ENCODE data around the gene BAK1.
A peak's percentile ranks its signal among the peaks of the same experiment; 100 is the strongest.

BAK1 gene

DNA sequence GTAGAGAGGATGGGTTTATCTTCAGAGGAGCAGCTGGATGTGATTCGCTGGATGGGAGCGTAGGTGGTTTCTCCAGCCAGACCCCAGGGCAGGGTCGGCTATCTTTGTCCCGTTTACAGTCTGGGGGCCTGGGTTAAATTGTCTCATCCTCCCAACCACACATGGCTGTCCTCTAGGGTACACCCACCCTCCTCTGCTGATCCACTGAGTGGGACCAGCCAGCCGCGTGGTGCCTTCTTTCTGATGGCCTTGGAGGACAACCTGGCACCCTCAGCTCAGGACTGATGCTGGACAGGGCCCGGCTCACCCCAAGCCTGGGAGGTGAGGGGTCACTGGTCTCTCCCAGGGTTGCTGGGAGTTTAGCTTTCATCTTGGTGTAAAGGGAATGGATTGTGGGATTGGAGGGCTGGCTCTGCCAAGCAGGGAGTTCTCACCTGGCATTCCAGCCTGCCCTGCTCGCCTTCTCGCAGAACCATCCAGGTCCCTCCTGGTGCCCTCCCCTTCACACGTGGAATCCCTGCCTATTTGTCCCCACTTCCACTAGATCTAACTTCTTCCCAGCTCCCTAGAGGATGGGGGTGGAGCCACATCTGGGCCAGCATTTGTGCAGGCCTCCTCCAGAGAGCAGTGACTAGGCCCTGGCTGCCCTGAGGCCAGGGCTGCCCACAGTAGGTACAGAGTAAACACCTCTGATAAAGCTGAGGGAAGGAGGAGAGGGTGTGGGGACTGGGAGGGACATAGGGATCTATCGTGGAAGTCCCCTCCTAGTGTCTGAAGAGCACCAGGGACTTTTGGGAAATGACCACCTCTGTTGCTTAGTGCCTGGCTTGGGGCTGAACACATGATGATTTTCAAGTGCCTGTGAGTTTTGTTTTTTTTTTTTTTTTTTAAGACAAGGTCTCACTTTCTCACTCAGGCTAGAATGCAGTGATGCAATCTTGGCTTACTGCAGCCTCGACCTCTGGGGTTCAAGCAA, 42.7 kb upstream of the BAK1 start:
- TF ChIP-seq, protein P1, sequence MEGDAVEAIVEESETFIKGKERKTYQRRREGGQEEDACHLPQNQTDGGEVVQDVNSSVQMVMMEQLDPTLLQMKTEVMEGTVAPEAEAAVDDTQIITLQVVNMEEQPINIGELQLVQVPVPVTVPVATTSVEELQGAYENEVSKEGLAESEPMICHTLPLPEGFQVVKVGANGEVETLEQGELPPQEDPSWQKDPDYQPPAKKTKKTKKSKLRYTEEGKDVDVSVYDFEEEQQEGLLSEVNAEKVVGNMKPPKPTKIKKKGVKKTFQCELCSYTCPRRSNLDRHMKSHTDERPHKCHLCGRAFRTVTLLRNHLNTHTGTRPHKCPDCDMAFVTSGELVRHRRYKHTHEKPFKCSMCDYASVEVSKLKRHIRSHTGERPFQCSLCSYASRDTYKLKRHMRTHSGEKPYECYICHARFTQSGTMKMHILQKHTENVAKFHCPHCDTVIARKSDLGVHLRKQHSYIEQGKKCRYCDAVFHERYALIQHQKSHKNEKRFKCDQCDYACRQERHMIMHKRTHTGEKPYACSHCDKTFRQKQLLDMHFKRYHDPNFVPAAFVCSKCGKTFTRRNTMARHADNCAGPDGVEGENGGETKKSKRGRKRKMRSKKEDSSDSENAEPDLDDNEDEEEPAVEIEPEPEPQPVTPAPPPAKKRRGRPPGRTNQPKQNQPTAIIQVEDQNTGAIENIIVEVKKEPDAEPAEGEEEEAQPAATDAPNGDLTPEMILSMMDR (conservative IDR thresholded peaks at IDR 0.05; ENCODE audit: low read depth) = no peak
- peak overlapping the region; percentile 98 for H3K27ac ChIP-seq
- POLR2A ChIA-PET (ENCODE audit: low non-redundant PET) = interaction anchor here (0.7 to 1.5 kb wide), 2 partner anchors 9 to 11 kb away, joined by 3 to 5 read pairs; no protein-coding TSS in a partner anchor
- CTCF ChIA-PET = interaction anchor here (0.6 to 2.7 kb wide), 6 partner anchors 9 to 183 kb away, joined by 3 to 17 read pairs (median 4); no protein-coding TSS in a partner anchor
- DNase-seq (ENCODE audit: low spot score) = no peak

DNA sequence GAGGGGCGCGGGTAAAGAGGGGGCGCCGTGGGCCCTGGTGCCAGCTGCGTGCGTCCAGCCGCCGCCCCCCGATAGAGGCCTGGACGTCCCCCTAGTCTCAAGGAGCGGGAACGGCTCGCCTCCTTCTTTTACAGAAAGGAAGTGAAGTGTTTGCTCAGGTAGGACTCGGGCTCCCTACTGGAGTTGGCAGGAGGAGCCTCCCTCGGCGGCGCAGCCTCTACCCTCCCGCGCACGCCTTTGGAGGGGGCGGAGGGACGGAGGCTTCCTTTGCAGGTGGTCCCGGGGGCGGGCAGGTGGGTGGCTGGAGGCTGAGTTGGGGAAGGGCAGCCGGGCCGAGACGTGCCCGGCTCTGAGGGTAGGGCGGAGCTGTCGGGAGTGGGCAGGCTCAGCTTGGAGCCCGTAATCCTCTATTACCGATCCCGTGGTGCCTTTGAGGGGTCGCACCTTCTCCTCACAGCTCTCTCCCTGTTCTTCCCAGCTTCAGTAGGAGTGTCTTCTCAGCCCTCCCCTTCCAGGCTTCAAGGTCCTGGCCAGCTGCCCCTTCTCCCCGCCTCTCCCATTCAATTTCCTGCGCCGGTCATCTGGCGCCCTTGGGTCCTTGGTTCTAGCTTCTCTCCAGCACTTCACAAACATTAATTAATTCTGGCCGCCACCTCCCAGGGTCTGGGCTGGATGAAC, 41.8 kb upstream of the BAK1 start:
- H3K27ac ChIP-seq = peak overlapping the region; percentile 98
- TF ChIP-seq, protein P1 (conservative IDR thresholded peaks at IDR 0.05; ENCODE audit: low read depth) = no peak
- ChIA-PET POLR2A (ENCODE audit: low non-redundant PET) (interaction anchor here (0.7 to 1.5 kb wide), 3 partner anchors 8 to 32 kb away, joined by 3 to 6 read pairs (median 5); no protein-coding TSS in a partner anchor), CTCF (interaction anchor here (0.7 to 2.7 kb wide), 3 partner anchors 10 to 37 kb away, joined by 3 to 17 read pairs (median 4); no protein-coding TSS in a partner anchor)
- DNase-seq (ENCODE audit: low spot score) = no peak

DNA sequence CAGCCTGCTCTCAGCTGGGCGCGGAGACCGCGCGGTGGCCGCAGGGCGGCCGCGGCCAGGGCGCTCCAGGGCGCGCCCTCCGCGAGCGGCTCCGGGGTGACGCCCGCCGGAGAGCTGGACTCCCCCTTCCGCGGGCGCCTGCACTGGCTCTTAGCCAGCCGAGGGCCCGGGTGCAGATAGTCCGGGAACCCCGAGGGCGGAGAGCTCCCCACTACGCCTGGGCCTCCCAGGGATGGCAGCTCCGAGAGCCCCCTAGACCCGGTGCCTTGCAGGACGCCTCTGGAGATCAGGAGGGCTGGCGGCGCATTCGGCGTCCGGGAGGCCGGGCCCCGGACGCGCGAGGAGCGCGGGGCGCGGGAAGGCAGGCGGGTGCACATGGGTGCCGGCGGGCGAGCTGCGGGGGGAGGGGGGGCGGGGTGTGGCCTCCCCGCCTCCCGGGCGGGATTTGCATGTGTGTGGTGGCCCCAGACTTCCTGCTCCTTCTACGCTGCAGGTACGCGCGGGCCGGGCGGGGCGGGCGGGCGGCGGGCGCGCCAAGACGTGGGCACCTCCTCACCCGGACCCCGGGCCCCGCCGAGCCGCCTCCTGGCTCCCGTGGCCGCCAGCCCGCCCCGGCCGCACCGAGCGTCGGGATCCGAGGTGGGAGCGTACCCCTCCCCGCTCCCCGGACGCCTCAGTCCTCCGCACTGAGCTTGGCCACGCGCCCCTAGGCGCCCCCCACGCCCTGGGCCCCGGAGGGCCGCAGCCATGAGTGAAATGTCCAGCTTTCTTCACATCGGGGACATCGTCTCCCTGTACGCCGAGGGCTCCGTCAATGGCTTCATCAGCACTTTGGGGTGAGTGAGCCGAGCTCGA, 41.0 kb upstream of the BAK1 start, which contains the start of gene ITPR3:
Gene ITPR3, plus strand, starts transcription at position 467 of the 855 bp plus-strand sequence. Its CDS starts 281 bp downstream, at position 748.
- ChIA-PET POLR2A (ENCODE audit: low non-redundant PET) (interaction anchor here (0.5 to 1.5 kb wide), 3 partner anchors 10 to 990 kb away, joined by 3 to 6 read pairs (median 5); no protein-coding TSS in a partner anchor), CTCF (interaction anchor here (0.5 to 2.7 kb wide), 5 partner anchors 11 to 237 kb away, joined by 3 to 17 read pairs (median 4); no protein-coding TSS in a partner anchor)
- peak within 1 kb of the TSS; percentile 98 for H3K27ac ChIP-seq
- peak; percentile 90 for DNase-seq (ENCODE audit: low spot score)
- TF ChIP-seq, protein P1 (conservative IDR thresholded peaks at IDR 0.05; ENCODE audit: low read depth) = no peak

DNA sequence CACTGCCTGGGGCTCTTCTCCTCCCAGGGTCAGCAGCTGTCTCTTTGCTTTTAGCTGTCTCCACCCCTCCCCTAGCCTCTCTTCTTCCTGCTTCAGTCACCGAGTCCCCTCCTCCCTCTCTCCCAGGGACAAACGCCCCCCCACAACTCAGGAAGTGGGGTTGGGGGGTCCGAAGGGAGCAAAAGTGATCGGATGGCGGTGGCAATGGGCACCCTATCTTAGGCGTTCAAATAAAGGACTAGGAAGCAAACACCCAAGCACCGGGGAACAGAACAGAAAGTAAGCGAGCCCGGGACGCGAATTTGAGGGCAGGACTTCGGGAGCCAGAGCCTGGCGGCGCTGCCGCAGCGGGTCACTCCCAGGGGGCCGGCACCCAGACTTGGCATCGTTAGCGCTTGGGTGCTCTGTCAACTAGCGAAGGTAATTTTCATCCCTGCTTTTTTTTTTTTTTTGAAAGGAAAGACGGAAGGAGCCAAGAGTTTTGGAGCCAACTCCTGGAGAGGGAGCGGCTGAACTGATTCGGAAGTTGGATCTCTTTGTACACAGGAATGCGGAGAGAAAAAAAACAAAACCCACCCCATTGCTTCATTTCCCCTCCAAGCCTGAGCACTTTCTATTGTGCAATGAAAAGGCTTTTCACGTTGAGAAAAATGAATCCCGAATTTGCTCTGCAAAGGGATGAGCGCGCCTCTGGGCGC, 40.2 kb upstream of the BAK1 start:
- DNase-seq (ENCODE audit: low spot score) = no peak
- CTCF ChIA-PET = interaction anchor here (0.5 to 2.7 kb wide), 3 partner anchors 12 to 236 kb away, joined by 3 to 17 read pairs (median 4); no protein-coding TSS in a partner anchor

DNA sequence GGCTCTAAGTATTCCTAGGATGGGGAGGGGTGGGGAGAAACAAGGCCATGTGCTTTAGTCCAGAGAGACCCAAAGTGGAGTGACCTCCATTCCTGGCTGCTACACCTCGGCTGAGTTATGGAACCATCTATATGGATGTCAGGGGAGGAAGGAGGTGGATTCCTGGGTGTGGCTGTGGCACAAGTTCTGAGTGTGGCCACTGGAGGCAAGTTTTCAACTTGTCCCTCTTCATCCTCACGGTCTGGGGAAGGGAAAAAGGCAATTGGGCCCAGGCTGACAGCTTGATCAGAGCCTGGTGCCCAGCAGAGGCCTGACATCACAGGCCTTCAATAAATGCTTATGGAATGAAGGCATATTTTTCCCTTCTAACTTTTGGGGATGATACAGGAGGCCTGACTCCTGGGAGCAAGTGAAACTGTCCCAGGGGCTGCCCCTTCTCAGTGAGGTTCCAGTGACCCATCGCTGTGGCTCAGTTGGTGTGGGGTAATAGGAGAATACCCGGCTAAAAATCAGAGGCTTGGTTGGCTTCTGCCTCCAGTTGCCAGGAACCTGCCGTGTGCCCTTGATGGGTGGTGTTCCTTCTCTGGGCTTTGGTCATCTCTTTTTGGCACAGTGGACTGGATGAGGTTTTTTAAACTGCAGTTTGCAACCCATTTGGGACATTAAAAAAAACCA, 39.2 kb upstream of the BAK1 start:
- H3K27ac ChIP-seq = peak overlapping the region; percentile 98
- DNase-seq (ENCODE audit: low spot score) = no peak
- TF ChIP-seq, protein P1 (conservative IDR thresholded peaks at IDR 0.05; ENCODE audit: low read depth) = no peak
- ChIA-PET POLR2A (ENCODE audit: low non-redundant PET) (no interaction called here), CTCF (no interaction called here)

More for the DNA sequence above, 40.2 kb upstream of the BAK1 start:
- POLR2A ChIA-PET (ENCODE audit: low non-redundant PET) = interaction anchor here (0.5 to 1.5 kb wide), 2 partner anchors 30 to 991 kb away, joined by 3 to 6 read pairs; no protein-coding TSS in a partner anchor
- H3K27ac ChIP-seq = peak overlapping the region; percentile 98
- TF ChIP-seq, protein P1 (conservative IDR thresholded peaks at IDR 0.05; ENCODE audit: low read depth) = no peak
